Measurements from ENCODE around the gene KIRREL1. TPM values are rescaled to one million over a fixed set of nuclear protein-coding genes. Genes with fewer than 3 reads are reported as not detected.

The KIRREL1 gene
- total RNA-seq, 1 donor from 2014 or later: 195 TPM

DNA sequence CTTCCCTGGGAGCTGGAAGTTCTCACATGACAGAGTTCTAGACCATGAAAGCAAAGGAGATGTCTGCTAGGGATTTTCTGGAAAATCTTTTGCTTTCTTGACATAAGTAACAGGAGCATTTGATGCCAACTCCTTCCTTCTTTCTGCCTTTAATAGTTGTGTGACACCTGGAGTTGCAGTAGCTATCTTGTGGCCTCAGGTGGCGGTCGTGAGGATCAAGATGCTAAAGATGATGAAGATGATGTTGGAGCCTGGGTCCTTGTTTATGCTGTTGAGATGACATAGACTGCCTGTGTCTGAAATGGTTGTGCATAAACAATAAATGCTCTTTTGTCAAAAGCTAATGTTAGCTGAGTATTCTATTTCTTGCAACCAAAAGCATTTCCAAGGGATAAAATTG, 32.7 kb upstream of the KIRREL1 start:
- Histone ChIP-seq H3K27me3 (ENCODE audit: insufficient read depth, low read length) (peaks cover 29% of the 10 kb centered on the region), H3K79me2 (ENCODE audit: insufficient read depth, low read length) (no peaks in the 10 kb centered on the region), H3K9ac (ENCODE audit: low read length) (no peak overlapping the region), H2AFZ (ENCODE audit: low read depth, low read length) (no peak overlapping the region), H4K20me1 (ENCODE audit: insufficient read depth, low read length) (no peaks in the 10 kb centered on the region), H3K9me3 (ENCODE audit: insufficient read depth, low read depth, low read length) (no peaks in the 10 kb centered on the region), H3K4me2 (ENCODE audit: low read length) (no peak overlapping the region), H3K36me3 (ENCODE audit: insufficient read depth, low read length) (no peaks in the 10 kb centered on the region), H3K4me1 (ENCODE audit: insufficient read depth, low read length) (peaks cover 15% of the 10 kb centered on the region), H3K4me3 (ENCODE audit: insufficient read depth, low read depth, low read length) (no peak overlapping the region), H3K27ac (ENCODE audit: low read depth, low read length) (no peak overlapping the region)
- FAIRE-seq (no peak), DNase-seq (ENCODE audit: low read depth) (no peak)
- TF ChIP-seq EZH2 (IDR thresholded peaks at IDR 0.05; ENCODE audit: insufficient read depth, low read length): no peak
- TF ChIP-seq, protein P1, sequence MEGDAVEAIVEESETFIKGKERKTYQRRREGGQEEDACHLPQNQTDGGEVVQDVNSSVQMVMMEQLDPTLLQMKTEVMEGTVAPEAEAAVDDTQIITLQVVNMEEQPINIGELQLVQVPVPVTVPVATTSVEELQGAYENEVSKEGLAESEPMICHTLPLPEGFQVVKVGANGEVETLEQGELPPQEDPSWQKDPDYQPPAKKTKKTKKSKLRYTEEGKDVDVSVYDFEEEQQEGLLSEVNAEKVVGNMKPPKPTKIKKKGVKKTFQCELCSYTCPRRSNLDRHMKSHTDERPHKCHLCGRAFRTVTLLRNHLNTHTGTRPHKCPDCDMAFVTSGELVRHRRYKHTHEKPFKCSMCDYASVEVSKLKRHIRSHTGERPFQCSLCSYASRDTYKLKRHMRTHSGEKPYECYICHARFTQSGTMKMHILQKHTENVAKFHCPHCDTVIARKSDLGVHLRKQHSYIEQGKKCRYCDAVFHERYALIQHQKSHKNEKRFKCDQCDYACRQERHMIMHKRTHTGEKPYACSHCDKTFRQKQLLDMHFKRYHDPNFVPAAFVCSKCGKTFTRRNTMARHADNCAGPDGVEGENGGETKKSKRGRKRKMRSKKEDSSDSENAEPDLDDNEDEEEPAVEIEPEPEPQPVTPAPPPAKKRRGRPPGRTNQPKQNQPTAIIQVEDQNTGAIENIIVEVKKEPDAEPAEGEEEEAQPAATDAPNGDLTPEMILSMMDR (IDR thresholded peaks at IDR 0.05; ENCODE audit: insufficient read depth, low read depth, low read length): no peak
- no peaks in the 10 kb centered on the region for H3K9me3 Mint-ChIP-seq (ENCODE audit: unreplicated experiment)
- H3K4me1 Mint-ChIP-seq (ENCODE audit: low read depth, unreplicated experiment): peaks cover 19% of the 10 kb centered on the region
- H3K4me3 Mint-ChIP-seq (ENCODE audit: unreplicated experiment): no peak overlapping the region
- H3K27ac Mint-ChIP-seq (ENCODE audit: unreplicated experiment): no peak overlapping the region
- peaks cover 16% of the 10 kb centered on the region for H3K27me3 Mint-ChIP-seq (ENCODE audit: low read depth, unreplicated experiment)
- H3K36me3 Mint-ChIP-seq (ENCODE audit: low read depth, unreplicated experiment): no peaks in the 10 kb centered on the region

DNA sequence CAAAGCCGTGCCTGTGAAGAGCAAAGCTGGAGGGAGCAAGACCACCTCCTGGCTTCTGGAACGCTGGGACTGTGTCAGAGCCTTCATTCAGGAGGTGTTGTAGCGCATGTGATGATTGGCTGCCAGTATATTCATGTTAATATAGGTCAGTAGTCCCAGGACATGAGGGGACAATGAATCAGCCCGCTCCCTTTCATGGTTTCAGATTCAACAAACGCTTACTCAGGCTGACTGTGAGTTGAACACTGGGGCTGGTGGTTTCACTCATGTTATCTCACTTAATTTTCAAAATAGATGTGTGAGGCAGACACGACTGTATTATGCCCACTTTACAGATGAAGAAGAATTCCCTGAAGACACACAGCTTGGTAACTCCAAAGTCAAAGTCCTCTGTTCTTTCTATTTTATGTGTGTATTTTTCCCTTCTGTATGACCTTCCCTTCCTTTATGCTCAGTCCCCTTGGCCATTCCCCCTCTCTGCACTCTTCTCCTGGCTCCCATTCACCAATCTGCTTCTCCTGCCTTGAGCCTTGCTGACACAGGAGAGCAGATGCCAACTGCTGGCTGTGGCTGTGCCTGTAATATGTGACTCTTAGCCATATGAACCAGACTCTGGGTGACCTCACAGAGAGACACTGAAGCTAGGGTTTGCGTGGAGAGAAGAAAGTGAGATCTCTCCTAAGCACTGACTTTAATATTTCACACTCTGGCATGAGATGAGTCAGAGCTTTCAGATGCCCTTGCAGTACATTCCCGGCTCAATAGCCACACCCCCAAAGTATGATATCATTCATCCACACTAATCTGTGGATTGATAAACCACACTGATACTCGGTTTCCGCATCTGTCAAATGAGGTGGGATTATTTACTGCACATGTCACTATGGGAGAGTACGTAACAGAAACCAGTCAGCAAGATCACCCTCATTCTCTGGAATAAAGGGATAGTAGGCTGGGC, 31.4 kb upstream of the KIRREL1 start:
- H3K9me3 ChIP-seq (ENCODE audit: insufficient read depth, low read depth, low read length): no peaks in the 10 kb centered on the region
- Mint-ChIP-seq H3K4me1 (ENCODE audit: low read depth, unreplicated experiment) (peaks cover 27% of the 10 kb centered on the region), H3K9me3 (ENCODE audit: unreplicated experiment) (no peaks in the 10 kb centered on the region), H3K36me3 (ENCODE audit: low read depth, unreplicated experiment) (no peaks in the 10 kb centered on the region), H3K27me3 (ENCODE audit: low read depth, unreplicated experiment) (peaks cover 16% of the 10 kb centered on the region), H3K4me3 (ENCODE audit: unreplicated experiment) (no peak overlapping the region), H3K27ac (ENCODE audit: unreplicated experiment) (peak overlapping the region; percentile 63)
- H3K36me3 ChIP-seq (ENCODE audit: insufficient read depth, low read length): no peaks in the 10 kb centered on the region
- no peaks in the 10 kb centered on the region for H3K79me2 ChIP-seq (ENCODE audit: insufficient read depth, low read length)
- FAIRE-seq (peak; percentile 58), DNase-seq (ENCODE audit: low read depth) (peak; percentile 85)
- H3K4me1 ChIP-seq (ENCODE audit: insufficient read depth, low read length): peaks cover 19% of the 10 kb centered on the region
- no peaks in the 10 kb centered on the region for H4K20me1 ChIP-seq (ENCODE audit: insufficient read depth, low read length)
- no peak for TF ChIP-seq EZH2 (IDR thresholded peaks at IDR 0.05; ENCODE audit: insufficient read depth, low read length)
- TF ChIP-seq, protein P1 (IDR thresholded peaks at IDR 0.05; ENCODE audit: insufficient read depth, low read depth, low read length): no peak
- peaks cover 29% of the 10 kb centered on the region for H3K27me3 ChIP-seq (ENCODE audit: insufficient read depth, low read length)
- H3K9ac ChIP-seq (ENCODE audit: low read length): peak overlapping the region; percentile 30
- no peak overlapping the region for H3K4me3 ChIP-seq (ENCODE audit: insufficient read depth, low read depth, low read length)
- peak overlapping the region; percentile 6 for H3K27ac ChIP-seq (ENCODE audit: low read depth, low read length)
- H3K4me2 ChIP-seq (ENCODE audit: low read length): peak overlapping the region; percentile 72
- H2AFZ ChIP-seq (ENCODE audit: low read depth, low read length): peak overlapping the region; percentile 8

DNA sequence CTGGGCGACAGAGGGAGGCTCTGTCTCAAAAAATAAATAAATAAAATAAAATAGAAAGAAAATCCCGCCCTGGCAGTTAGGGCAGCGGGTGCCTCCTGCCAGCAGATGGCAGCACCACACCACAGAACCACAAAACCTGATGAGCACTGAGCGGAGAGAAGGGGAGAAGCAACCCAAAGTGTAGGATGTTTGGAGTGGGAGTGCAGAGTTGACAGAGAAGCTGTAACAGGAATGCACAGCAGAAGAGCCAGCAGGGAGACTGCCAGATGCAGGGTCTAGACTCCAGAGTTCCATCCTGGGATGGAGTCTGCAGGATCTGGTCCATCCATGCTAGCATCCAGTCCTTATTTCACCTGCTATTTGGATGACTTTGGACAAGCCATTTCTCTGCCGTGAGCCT, 29.7 kb upstream of the KIRREL1 start:
- DNase-seq (ENCODE audit: low read depth) (peak; percentile 20), FAIRE-seq (peak; percentile 66)
- Mint-ChIP-seq H3K4me3 (ENCODE audit: unreplicated experiment) (no peak overlapping the region), H3K4me1 (ENCODE audit: low read depth, unreplicated experiment) (peaks cover 29% of the 10 kb centered on the region), H3K9me3 (ENCODE audit: unreplicated experiment) (peaks cover 5% of the 10 kb centered on the region), H3K27me3 (ENCODE audit: low read depth, unreplicated experiment) (peaks cover 10% of the 10 kb centered on the region), H3K27ac (ENCODE audit: unreplicated experiment) (no peak overlapping the region), H3K36me3 (ENCODE audit: low read depth, unreplicated experiment) (no peaks in the 10 kb centered on the region)
- Histone ChIP-seq H3K4me2 (ENCODE audit: low read length) (no peak overlapping the region), H3K9me3 (ENCODE audit: insufficient read depth, low read depth, low read length) (no peaks in the 10 kb centered on the region), H3K27ac (ENCODE audit: low read depth, low read length) (no peak overlapping the region), H3K27me3 (ENCODE audit: insufficient read depth, low read length) (peaks cover 17% of the 10 kb centered on the region), H3K9ac (ENCODE audit: low read length) (no peak overlapping the region), H3K4me1 (ENCODE audit: insufficient read depth, low read length) (peaks cover 27% of the 10 kb centered on the region), H2AFZ (ENCODE audit: low read depth, low read length) (no peak overlapping the region), H3K4me3 (ENCODE audit: insufficient read depth, low read depth, low read length) (no peak overlapping the region), H3K79me2 (ENCODE audit: insufficient read depth, low read length) (no peaks in the 10 kb centered on the region), H3K36me3 (ENCODE audit: insufficient read depth, low read length) (no peaks in the 10 kb centered on the region), H4K20me1 (ENCODE audit: insufficient read depth, low read length) (no peaks in the 10 kb centered on the region)
- no peak for TF ChIP-seq EZH2 (IDR thresholded peaks at IDR 0.05; ENCODE audit: insufficient read depth, low read length)
- TF ChIP-seq, protein P1 (IDR thresholded peaks at IDR 0.05; ENCODE audit: insufficient read depth, low read depth, low read length): peak; percentile 81
